Kidney (tissue), 14 donors: ENCODE data around the gene NLGN4Y. TPM values are rescaled to one million over a fixed set of nuclear protein-coding genes. Genes with fewer than 3 reads are reported as not detected.

Source experiments
- DNase-seq, 5 donors: peaks; one replicate each; pipeline ENCODE4 v3.0.0-alpha.2; 2013 to 2020
- FAIRE-seq: peaks from 2 replicates; lab custom pipeline; 2012; peaks lifted over from hg19 to GRCh38; lab: Jason Lieb, UNC
- H3K27ac ChIP-seq, 2 donors: one replicate each; pipeline ENCODE4 v1.7.0; 2013; ENCODE audit warnings: low read depth in 2 of 2, low read length in 2 of 2, inconsistent platforms in 1 of 2
- H3K27me3 ChIP-seq: one replicate; pipeline ENCODE4 v1.7.1; 2013; ENCODE audit warnings: low read length, inconsistent platforms; ENCODE audit not compliant: control insufficient read depth, insufficient read depth
- H3K36me3 ChIP-seq, 3 donors: one replicate each; pipeline versions ENCODE4 v1.7.0 to v1.7.1; 2013; ENCODE audit warnings: low read length in 3 of 3, control low read depth in 1 of 3, inconsistent platforms in 1 of 3; ENCODE audit not compliant: insufficient read depth in 3 of 3, control insufficient read depth in 2 of 3
- H3K4me1 ChIP-seq, 3 donors: one replicate each; pipeline versions ENCODE4 v1.7.0 to v1.7.1; 2013; ENCODE audit warnings: low read length in 3 of 3, inconsistent platforms in 1 of 3, low read depth in 1 of 3; ENCODE audit not compliant: control insufficient read depth in 2 of 3, insufficient read depth in 2 of 3
- H3K4me3 ChIP-seq, 3 donors: one replicate each; pipeline versions ENCODE4 v1.7.0 to v1.8.1; 2013; ENCODE audit warnings: low read length in 3 of 3, control low read depth in 1 of 3, inconsistent platforms in 1 of 3
- H3K9ac ChIP-seq, 3 donors: one replicate each; pipeline versions ENCODE4 v1.7.0 to v1.7.1; 2013; ENCODE audit warnings: low read length in 3 of 3, control low read depth in 1 of 3, inconsistent platforms in 1 of 3
- H3K9me3 ChIP-seq, 3 donors: one replicate each; pipeline versions ENCODE4 v1.7.0 to v1.7.1; 2013; ENCODE audit warnings: low read length in 3 of 3, control low read depth in 1 of 3, inconsistent platforms in 1 of 3; ENCODE audit not compliant: control insufficient read depth in 2 of 3, insufficient read depth in 1 of 3
- intact Hi-C: fragments of 100-400 bp; cut with DNase I; formaldehyde crosslinking; loops from one replicate; pipeline ENCODE4 v1.11.1; 2022
- polyA plus RNA-seq: library from polyadenylated mRNA; stranded (reverse); fragments of 350-450 nt; fragmentation: Illumina TruSeq; extraction: RNeasy Lipid Tissue Mini Kit (QIAGEN cat#74804); gene quantifications from one replicate; pipeline ENCODE4 v1.2.3, GENCODE V29; 2014; ENCODE audit warnings: low read depth, low replicate concordance; ENCODE audit not compliant: insufficient read depth
- total RNA-seq: library from RNA; stranded (reverse); fragmentation: NEBNext Ultra II Directional; extraction: Animal tissue kit (Norgen Biotek cat#: 25700); gene quantifications from one replicate; pipeline ENCODE4 v1.2.1, GENCODE V29; 2021
- TF ChIP-seq, protein P1 (sequence below): IDR thresholded peaks from 3 replicates; pipeline ENCODE4 v1.5.1; 2012; ENCODE audit warnings: mild to moderate bottlenecking, moderate library complexity, borderline replicate concordance; ENCODE audit not compliant: insufficient read depth; ENCODE audit errors: extremely low read depth
- donor health status: control.
- donor health status: control.
- donor health status: control.
- donor health status: control.
- donor health status: control.
- donor health status: DM: yes; HTN: yes; CAD: no.
- donor health status: Normal renal cell carcinoma (clear cell type).

Gene NLGN4Y
- total and polyA plus RNA-seq, 2 donors from 2014 or later = 3.7 TPM; not detected in 1

DNA sequence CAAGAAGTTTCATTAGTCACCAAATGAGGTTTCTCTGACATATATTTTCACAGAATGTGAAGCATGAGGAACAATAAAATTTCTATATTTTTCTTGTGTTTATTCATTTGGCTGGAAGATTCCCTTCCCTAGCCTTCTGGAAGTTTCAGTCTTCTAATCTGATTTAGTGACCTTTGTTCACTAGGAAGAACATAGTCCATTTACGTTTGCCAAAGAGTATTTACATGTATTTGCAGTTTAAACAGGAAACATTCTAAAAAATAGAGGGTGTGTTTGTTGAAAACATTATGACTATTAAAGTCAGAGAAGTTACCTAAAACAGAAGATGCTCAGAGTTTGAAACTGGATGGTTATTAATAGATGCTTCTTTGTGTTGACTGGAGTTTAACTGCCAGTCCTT is 238.6 kb downstream of the NLGN4Y start:
- no peak overlapping the region for H3K9ac ChIP-seq
- H3K27ac ChIP-seq = no peak overlapping the region
- TF ChIP-seq, protein P1, sequence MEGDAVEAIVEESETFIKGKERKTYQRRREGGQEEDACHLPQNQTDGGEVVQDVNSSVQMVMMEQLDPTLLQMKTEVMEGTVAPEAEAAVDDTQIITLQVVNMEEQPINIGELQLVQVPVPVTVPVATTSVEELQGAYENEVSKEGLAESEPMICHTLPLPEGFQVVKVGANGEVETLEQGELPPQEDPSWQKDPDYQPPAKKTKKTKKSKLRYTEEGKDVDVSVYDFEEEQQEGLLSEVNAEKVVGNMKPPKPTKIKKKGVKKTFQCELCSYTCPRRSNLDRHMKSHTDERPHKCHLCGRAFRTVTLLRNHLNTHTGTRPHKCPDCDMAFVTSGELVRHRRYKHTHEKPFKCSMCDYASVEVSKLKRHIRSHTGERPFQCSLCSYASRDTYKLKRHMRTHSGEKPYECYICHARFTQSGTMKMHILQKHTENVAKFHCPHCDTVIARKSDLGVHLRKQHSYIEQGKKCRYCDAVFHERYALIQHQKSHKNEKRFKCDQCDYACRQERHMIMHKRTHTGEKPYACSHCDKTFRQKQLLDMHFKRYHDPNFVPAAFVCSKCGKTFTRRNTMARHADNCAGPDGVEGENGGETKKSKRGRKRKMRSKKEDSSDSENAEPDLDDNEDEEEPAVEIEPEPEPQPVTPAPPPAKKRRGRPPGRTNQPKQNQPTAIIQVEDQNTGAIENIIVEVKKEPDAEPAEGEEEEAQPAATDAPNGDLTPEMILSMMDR = no peak
- H3K4me1 ChIP-seq = no peaks in the 10 kb centered on the region
- H3K36me3 ChIP-seq = no peaks in the 10 kb centered on the region
- no peaks in the 10 kb centered on the region for H3K27me3 ChIP-seq
- H3K9me3 ChIP-seq = no peaks in the 10 kb centered on the region
- DNase-seq (no peak), FAIRE-seq (no peak)
- intact Hi-C loops = no loop called here
- no peak overlapping the region for H3K4me3 ChIP-seq

DNA sequence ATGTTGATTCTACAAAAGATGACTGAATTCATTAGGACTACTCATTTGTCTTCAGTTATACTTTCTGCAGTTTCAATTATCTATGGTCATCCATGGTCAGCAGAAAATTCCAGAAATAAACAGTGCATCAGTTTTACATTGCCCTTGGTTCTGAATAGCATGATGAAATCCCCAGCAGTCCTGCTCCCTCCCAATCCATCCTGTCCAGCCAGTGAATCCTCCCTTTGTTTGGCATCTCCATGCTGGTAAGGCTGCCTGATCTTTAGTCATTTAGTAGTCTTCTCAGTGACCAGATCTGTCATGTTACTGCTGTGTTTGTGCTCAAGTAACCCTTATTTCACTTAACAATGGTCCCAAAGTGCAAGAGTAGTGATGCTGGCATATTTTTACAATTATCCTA is 239.3 kb downstream of the NLGN4Y start:
- no peak overlapping the region for H3K4me3 ChIP-seq
- H3K9ac ChIP-seq = no peak overlapping the region
- DNase-seq (no peak), FAIRE-seq (no peak)
- no peaks in the 10 kb centered on the region for H3K4me1 ChIP-seq
- no peaks in the 10 kb centered on the region for H3K27me3 ChIP-seq
- H3K9me3 ChIP-seq = no peaks in the 10 kb centered on the region
- intact Hi-C loops = no loop called here
- TF ChIP-seq, protein P1 = no peak
- H3K36me3 ChIP-seq = no peaks in the 10 kb centered on the region
- no peak overlapping the region for H3K27ac ChIP-seq

DNA sequence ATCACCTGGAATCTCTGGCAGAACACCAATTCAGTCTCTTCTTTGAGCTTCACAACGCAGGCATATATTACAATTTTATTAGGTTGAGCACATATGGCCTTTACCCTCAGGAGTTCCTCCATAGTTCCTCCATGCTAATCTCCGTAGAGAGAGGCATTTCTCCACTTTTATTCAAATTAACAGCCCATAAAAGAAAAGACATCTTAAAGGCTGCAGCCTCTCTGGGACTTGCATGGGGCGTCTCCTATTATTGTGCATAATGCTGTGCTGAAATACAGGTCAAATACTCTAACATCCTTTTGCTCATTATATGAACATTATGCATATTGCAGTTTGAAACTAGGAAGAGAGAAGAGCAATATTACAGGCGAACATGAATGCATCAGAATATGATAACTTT is 253.9 kb downstream of the NLGN4Y start:
- H3K36me3 ChIP-seq = no peaks in the 10 kb centered on the region
- H3K9ac ChIP-seq = no peak overlapping the region
- H3K9me3 ChIP-seq = peaks cover 0 to 6% (median 2%) of the 10 kb centered on the region in 3 donors
- no peak for DNase-seq
- no peak for FAIRE-seq
- H3K27ac ChIP-seq = no peak overlapping the region
- no peaks in the 10 kb centered on the region for H3K27me3 ChIP-seq
- no peaks in the 10 kb centered on the region for H3K4me1 ChIP-seq
- H3K4me3 ChIP-seq = no peak overlapping the region
- intact Hi-C loops = no loop called here
- TF ChIP-seq, protein P1 = no peak

DNA sequence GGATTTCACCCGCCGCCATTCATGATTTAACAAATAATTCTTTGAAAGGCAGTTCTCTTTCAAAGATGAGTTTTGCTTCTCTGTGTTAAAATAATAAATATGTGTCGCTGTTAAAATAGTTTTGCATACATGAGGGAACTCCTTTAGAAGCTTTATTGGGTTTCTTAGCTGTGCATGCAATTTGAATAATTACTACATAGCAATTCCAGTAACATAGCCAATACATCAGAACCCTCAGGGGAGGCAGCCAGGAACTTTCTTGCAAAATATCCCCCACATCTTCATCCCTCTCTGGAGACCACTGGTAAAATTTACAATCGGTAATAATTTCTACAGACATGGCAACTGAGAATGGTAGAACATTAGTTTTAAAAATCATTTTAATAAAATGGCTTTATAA is 268.8 kb downstream of the NLGN4Y start:
- intact Hi-C loops = no loop called here
- Histone ChIP-seq H3K4me1 (no peaks in the 10 kb centered on the region), H3K27ac (no peak overlapping the region), H3K9ac (no peak overlapping the region), H3K4me3 (no peak overlapping the region), H3K9me3 (no peaks in the 10 kb centered on the region), H3K27me3 (no peaks in the 10 kb centered on the region), H3K36me3 (no peaks in the 10 kb centered on the region)
- DNase-seq (no peak), FAIRE-seq (no peak)
- TF ChIP-seq, protein P1 = no peak
